HG03342 (cell line): ENCODE results near the gene SND1.

Source experiments
- ATAC-seq: cut with Tn5 transposase; IDR thresholded peaks from one replicate; pipeline ENCODE4 v1.9.1; 2021; ENCODE audit warnings: mild to moderate bottlenecking, moderate library complexity; ENCODE audit not compliant: unreplicated experiment

Gene SND1

GRCh38 chr7:127718340-127718679 is 66.3 kb downstream of the SND1 start:
- no peak for ATAC-seq

- ATAC-seq: no peak
These were observed 74.5 kb downstream of the SND1 start for GRCh38 chr7:127726476-127726875.

GRCh38 chr7:127730658-127731276 is 78.8 kb downstream of the SND1 start:
- ATAC-seq: no peak

GRCh38 chr7:127731431-127732080 is 79.6 kb downstream of the SND1 start:
- ATAC-seq: no peak

GRCh38 chr7:127732306-127732705 is 80.3 kb downstream of the SND1 start:
- no peak for ATAC-seq

- no peak for ATAC-seq
These were observed 82.0 kb downstream of the SND1 start for GRCh38 chr7:127733986-127734385.

- ATAC-seq: no peak
These were observed 84.5 kb downstream of the SND1 start for GRCh38 chr7:127736511-127736910.

GRCh38 chr7:127738859-127739258 is 86.9 kb downstream of the SND1 start:
- no peak for ATAC-seq

GRCh38 chr7:127741764-127742375 is 89.9 kb downstream of the SND1 start:
- ATAC-seq: no peak

- ATAC-seq: no peak
These were observed 93.5 kb downstream of the SND1 start for GRCh38 chr7:127745445-127745844.

- no peak for ATAC-seq
These were observed 99.1 kb downstream of the SND1 start for GRCh38 chr7:127751062-127751461.

- no peak for ATAC-seq
These were observed 99.8 kb downstream of the SND1 start for GRCh38 chr7:127751490-127752448.

- no peak for ATAC-seq
These were observed 100.8 kb downstream of the SND1 start for GRCh38 chr7:127752829-127753228.

GRCh38 chr7:127754457-127754856 is 102.5 kb downstream of the SND1 start:
- ATAC-seq: no peak

- ATAC-seq: no peak
These were observed 103.5 kb downstream of the SND1 start for GRCh38 chr7:127755521-127755920.

- no peak for ATAC-seq
These were observed 104.0 kb downstream of the SND1 start for GRCh38 chr7:127755965-127756364.

GRCh38 chr7:127758105-127758504 is 106.1 kb downstream of the SND1 start:
- no peak for ATAC-seq

- ATAC-seq: no peak
These were observed 106.9 kb downstream of the SND1 start for GRCh38 chr7:127758845-127759244.

GRCh38 chr7:127759945-127760421 is 108.0 kb downstream of the SND1 start:
- no peak for ATAC-seq

- ATAC-seq: no peak
These were observed 108.5 kb downstream of the SND1 start for GRCh38 chr7:127760436-127761031.

- ATAC-seq: no peak
These were observed 109.2 kb downstream of the SND1 start for GRCh38 chr7:127761196-127761595.
